ENCODE data around the gene ADAM12. TPM values are rescaled to one million over a fixed set of nuclear protein-coding genes. Genes with fewer than 3 reads are reported as not detected.

Gene ADAM12
- total RNA-seq, 1 experiment from 2014 or later: 16.8 TPM

DNA sequence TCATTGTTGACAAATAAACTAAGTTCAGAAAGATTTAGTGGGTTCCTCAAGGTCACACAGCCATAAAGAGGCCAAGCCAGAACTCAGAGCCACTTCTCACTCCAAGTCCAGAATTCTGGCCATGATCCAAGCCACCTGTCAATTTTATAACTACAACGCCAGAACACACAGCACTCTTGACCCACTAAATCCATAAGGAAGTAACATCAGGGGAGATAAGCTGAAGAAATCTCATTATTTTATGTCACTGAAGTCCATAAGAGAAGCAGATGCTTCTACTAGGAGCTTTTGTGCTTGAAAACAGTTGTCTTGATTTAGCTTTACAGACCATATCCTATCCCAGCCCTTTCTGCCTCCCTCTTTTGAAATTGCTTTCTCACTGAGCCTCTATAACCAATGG is 15.9 kb downstream of the ADAM12 start:
- H3K27ac ChIP-seq: no peak overlapping the region
- no peak for TF ChIP-seq EZH2 (IDR thresholded peaks at IDR 0.05; ENCODE audit: low read depth)
- TF ChIP-seq, protein P1, sequence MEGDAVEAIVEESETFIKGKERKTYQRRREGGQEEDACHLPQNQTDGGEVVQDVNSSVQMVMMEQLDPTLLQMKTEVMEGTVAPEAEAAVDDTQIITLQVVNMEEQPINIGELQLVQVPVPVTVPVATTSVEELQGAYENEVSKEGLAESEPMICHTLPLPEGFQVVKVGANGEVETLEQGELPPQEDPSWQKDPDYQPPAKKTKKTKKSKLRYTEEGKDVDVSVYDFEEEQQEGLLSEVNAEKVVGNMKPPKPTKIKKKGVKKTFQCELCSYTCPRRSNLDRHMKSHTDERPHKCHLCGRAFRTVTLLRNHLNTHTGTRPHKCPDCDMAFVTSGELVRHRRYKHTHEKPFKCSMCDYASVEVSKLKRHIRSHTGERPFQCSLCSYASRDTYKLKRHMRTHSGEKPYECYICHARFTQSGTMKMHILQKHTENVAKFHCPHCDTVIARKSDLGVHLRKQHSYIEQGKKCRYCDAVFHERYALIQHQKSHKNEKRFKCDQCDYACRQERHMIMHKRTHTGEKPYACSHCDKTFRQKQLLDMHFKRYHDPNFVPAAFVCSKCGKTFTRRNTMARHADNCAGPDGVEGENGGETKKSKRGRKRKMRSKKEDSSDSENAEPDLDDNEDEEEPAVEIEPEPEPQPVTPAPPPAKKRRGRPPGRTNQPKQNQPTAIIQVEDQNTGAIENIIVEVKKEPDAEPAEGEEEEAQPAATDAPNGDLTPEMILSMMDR (conservative IDR thresholded peaks at IDR 0.05): no peak
- no peaks in the 10 kb centered on the region for H3K9me3 ChIP-seq (ENCODE audit: insufficient read depth, low read depth)
- no peak overlapping the region for H3K4me3 ChIP-seq
- H4K20me1 ChIP-seq (ENCODE audit: insufficient read depth): no peaks in the 10 kb centered on the region
- H3K4me1 ChIP-seq (replicated peaks; ENCODE audit: insufficient read depth): peaks cover 16% of the 10 kb centered on the region
- H3K27me3 ChIP-seq (ENCODE audit: insufficient read depth, low read depth): no peaks in the 10 kb centered on the region
- H3F3A ChIP-seq (ENCODE audit: insufficient read depth, low read depth): peaks cover 15% of the 10 kb centered on the region
- no TSS peak for BruUV-seq (replicated peaks)
- POLR2A ChIA-PET (ENCODE audit: unreplicated experiment): no interaction called here
- DNase-seq: no peak
- no peaks in the 10 kb centered on the region for H3K9me2 ChIP-seq (ENCODE audit: insufficient read depth)
- intact Hi-C loops (cut with micrococcal nuclease; ENCODE audit: unreplicated experiment): loop anchor here (10.0 kb wide), 1 partner anchor 118 kb away; no protein-coding TSS in a partner anchor
- no peak overlapping the region for H2AFZ ChIP-seq
- CTCF ChIA-PET: no interaction called here
- H3K79me2 ChIP-seq (ENCODE audit: low read depth): no peaks in the 10 kb centered on the region
- H3K4me2 ChIP-seq: no peak overlapping the region
- no peaks in the 10 kb centered on the region for H3K36me3 ChIP-seq (ENCODE audit: low read depth)

DNA sequence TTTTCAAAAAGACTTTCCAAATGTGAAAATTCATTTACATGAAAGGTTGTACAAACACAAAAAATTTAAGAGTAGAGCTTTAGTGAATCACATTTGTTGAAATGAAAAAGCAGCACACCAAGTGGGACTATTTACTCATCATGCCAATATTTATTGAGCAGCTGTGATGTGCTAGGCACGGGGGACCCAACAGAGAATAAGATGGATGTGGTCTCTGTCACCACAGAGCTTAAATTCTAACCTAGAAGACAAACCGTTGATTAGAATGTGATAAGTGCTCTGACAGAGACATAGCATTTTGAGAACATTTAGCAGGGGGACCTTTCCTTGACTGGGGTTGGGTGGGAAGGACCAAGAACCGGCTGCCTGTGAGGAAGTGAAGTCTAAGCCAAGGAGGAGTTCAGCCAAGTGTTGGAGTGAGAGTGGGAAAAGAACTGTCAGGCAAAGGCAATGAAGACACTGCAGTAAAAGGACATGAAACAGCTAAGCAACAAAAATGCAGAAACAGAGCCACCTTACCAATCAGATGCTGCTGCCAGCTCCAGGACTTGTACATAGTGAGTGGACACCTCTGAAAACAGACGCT is 19.1 kb downstream of the ADAM12 start:
- ChIA-PET POLR2A (ENCODE audit: unreplicated experiment) (no interaction called here), CTCF (no interaction called here)
- no peak overlapping the region for H3K4me2 ChIP-seq
- H3F3A ChIP-seq (ENCODE audit: insufficient read depth, low read depth): no peaks in the 10 kb centered on the region
- DNase-seq: no peak
- no peaks in the 10 kb centered on the region for H3K79me2 ChIP-seq (ENCODE audit: low read depth)
- no peaks in the 10 kb centered on the region for H3K9me2 ChIP-seq (ENCODE audit: insufficient read depth)
- no peaks in the 10 kb centered on the region for H3K4me1 ChIP-seq (replicated peaks; ENCODE audit: insufficient read depth)
- no peaks in the 10 kb centered on the region for H3K9me3 ChIP-seq (ENCODE audit: insufficient read depth, low read depth)
- H2AFZ ChIP-seq: no peak overlapping the region
- no TSS peak for BruUV-seq (replicated peaks)
- intact Hi-C loops (cut with micrococcal nuclease; ENCODE audit: unreplicated experiment): no loop called here
- H3K27me3 ChIP-seq (ENCODE audit: insufficient read depth, low read depth): no peaks in the 10 kb centered on the region
- H3K36me3 ChIP-seq (ENCODE audit: low read depth): no peaks in the 10 kb centered on the region
- no peak for TF ChIP-seq EZH2 (IDR thresholded peaks at IDR 0.05; ENCODE audit: low read depth)
- TF ChIP-seq, protein P1 (conservative IDR thresholded peaks at IDR 0.05): no peak
- no peaks in the 10 kb centered on the region for H4K20me1 ChIP-seq (ENCODE audit: insufficient read depth)
- H3K27ac ChIP-seq: no peak overlapping the region
- H3K4me3 ChIP-seq: no peak overlapping the region

DNA sequence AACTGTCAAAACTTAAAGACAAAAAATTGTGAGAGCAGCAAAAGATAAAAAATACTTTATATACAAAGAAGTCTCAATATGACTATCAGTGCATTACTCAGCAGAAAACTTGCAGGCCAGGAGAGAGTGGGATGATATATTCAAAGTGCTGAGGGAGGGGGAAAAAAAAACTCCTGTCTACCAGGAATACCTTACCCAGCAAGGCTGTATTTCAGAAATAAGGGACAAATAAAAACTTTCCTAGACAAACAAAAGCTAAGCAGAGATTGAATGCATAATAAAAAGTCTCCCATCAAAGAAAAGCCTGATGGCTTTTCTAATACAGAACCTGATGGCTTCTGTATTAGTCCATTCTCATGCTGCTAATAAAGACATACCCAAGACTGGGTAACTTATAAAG is 31.1 kb downstream of the ADAM12 start:
- no peaks in the 10 kb centered on the region for H4K20me1 ChIP-seq (ENCODE audit: insufficient read depth)
- POLR2A ChIA-PET (ENCODE audit: unreplicated experiment): no interaction called here
- TF ChIP-seq, protein P1 (conservative IDR thresholded peaks at IDR 0.05): no peak
- TF ChIP-seq EZH2 (IDR thresholded peaks at IDR 0.05; ENCODE audit: low read depth): no peak
- no TSS peak for BruUV-seq (replicated peaks)
- H3K9me3 ChIP-seq (ENCODE audit: insufficient read depth, low read depth): no peaks in the 10 kb centered on the region
- DNase-seq: no peak
- no peaks in the 10 kb centered on the region for H3K27me3 ChIP-seq (ENCODE audit: insufficient read depth, low read depth)
- H3K4me1 ChIP-seq (replicated peaks; ENCODE audit: insufficient read depth): no peaks in the 10 kb centered on the region
- no peaks in the 10 kb centered on the region for H3K9me2 ChIP-seq (ENCODE audit: insufficient read depth)
- H3K4me2 ChIP-seq: no peak overlapping the region
- no peaks in the 10 kb centered on the region for H3F3A ChIP-seq (ENCODE audit: insufficient read depth, low read depth)
- no peaks in the 10 kb centered on the region for H3K79me2 ChIP-seq (ENCODE audit: low read depth)
- CTCF ChIA-PET: no interaction called here
- intact Hi-C loops (cut with micrococcal nuclease; ENCODE audit: unreplicated experiment): no loop called here
- H2AFZ ChIP-seq: no peak overlapping the region
- no peak overlapping the region for H3K4me3 ChIP-seq
- no peaks in the 10 kb centered on the region for H3K36me3 ChIP-seq (ENCODE audit: low read depth)
- H3K27ac ChIP-seq: no peak overlapping the region
